ENCODE data around the gene CRTAC1.

The CRTAC1 gene

GRCh38 chr10:97974100-97974499 lies 56.3 kb downstream of the CRTAC1 start:
- DNase-seq: no peak

- no peak for DNase-seq
Observed at GRCh38 chr10:97969538-97970079, 60.8 kb downstream of the CRTAC1 start.

DNA sequence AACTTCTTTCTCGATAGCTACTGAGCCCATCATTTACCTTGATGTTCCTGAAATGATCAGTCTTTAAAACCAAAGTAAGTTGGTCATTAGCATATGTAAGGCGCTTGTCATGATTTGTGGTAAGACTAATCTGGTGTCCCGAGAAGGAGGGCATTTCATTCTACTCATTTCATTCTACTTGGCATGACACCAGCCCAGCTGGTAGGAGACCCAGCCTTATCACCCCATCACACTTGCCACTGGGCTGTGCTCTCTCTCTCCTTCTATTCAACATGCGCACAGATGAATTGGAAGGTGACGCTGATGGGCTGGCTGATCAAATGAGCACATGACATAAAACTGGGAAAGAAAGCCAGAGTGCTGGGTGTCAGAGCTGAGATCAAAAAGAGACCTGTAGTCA lies 65.7 kb downstream of the CRTAC1 start:
- no peak for DNase-seq

DNA sequence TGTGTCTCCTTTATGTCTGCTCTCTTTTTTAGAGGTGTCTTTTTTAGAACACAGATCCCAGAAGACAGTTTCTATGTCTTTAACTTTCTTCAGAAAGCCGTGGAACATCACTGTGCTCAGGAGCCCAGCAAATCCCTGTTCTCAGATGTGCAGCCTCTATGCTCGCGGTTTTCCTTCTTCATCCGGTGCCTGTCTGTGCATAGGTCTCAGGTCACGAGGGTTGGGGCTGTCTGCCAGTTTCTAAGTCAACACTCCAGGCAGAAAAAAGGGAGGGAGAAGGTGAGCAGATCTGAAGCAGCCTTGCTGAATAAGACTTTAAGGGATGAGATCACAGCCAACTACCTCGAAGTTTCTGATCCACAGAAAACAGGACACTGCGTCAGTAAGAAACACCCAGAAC lies 68.5 kb downstream of the CRTAC1 start:
- DNase-seq: peak; percentile 34

GRCh38 chr10:97960269-97961056 lies 70.0 kb downstream of the CRTAC1 start:
- no peak for DNase-seq

- DNase-seq: no peak
Observed at GRCh38 chr10:97949462-97949861, 81.0 kb downstream of the CRTAC1 start.

- DNase-seq: no peak
Observed at GRCh38 chr10:97948822-97949221, 81.6 kb downstream of the CRTAC1 start.

GRCh38 chr10:97944772-97945171 lies 85.6 kb downstream of the CRTAC1 start:
- DNase-seq: no peak

GRCh38 chr10:97943294-97943693 lies 87.1 kb downstream of the CRTAC1 start:
- no peak for DNase-seq

DNA sequence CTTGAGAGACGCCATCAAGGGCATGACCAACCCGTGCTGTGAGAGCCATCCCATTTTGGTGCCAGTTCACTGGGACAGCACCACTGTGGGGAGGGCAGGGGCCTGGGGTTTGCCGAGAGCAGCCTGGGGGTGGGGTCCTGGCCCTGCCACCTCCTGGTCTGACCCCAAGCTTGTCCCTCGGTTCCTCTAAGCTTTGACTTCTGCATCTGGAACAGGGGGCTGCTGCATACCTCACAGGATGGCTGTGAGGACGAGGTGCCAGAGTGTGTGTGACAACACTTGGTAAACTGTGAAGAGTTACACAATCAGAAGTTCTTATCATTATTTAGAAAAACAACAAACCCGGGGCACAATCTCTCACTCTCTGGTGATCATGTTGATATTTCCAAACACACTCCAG lies 89.9 kb downstream of the CRTAC1 start:
- no peak for DNase-seq

- no peak for DNase-seq
Observed at GRCh38 chr10:97939446-97939990, 90.9 kb downstream of the CRTAC1 start.

DNA sequence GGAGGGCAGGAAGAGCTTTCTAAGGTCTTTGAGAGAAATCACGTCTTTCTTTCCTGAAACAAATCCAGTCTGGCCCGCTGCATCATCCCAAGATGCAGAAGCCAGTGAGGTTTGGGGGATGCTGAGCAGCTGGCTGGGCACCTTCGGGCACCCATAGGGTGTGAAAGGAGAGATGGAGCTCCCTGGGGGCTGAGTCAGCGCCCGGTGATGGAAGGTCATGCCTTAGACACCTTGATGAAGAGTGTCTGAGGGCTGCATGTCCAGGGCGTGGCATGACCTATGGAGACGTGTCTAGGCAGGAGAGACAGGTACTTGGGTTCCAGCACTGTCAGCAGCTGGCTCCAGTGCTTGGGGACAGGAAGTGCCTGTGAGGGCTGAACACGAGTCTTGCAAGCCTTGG lies 92.5 kb downstream of the CRTAC1 start:
- no peak for DNase-seq

DNA sequence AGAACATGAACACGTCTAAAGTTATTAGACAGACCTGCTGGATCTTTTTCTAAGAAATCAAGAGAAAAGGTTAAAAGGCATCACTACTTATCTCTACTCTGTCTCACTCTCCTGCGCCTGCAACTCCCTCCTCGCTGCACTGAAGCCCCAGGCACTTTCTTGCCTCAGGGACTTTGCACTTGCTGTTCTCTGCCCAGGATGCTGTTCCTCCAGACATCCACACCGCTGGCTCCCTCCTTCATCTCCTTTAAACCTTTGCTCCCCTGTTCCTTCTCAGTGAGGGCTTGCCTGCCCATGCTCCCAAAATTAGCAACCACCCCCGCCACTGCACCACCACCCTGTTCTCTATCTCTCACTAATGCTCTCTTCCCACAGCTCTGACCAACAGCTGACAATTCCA lies 93.4 kb downstream of the CRTAC1 start:
- DNase-seq: no peak

DNA sequence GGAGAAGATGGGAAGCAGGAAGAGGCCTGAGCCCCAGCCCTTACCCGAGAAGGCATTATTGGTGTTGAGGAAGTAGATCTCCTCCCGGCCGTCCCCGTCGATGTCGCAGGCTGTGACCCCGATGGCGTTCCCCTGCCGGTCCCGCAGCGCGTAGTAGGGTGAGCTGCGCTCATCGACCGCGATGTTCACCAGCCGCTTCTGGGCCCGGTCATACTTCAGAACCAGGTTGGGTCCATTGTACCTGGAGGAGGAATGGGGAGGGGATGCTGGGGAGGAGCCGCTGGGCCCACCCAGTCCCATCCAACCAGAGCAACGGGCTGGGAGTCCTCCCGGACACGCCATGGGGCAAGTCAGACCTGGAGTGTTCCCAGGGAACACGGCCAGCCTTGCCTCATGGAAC lies 94.3 kb downstream of the CRTAC1 start:
- DNase-seq: no peak

DNA sequence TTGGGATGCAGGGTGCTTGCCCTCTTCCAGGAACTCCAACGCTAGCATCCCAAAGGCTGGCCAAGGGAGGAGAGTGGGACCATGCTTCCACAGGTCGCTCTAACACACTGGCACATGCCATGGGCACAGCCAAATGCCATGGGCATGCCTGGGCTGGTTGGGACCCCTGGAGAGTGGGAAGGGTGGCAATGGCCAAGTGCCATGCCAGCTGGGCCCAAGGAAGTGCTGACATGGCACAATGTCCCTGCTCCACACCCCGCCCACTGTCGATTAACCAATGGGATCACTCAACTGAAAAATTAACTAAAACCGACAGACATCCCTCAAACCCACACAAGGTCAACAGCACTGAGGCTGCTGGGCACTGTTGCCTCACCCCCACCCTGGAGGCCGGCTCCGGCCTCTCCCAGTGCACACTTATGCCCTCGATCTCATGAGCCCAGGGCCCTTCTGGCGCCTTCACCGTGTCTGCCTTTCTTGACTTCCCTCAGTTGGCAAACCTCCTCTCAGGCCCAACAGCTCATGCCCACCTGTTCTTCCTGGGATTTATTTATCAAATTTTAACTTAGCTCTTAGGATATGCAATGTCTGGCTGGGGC lies 97.4 kb downstream of the CRTAC1 start:
- no peak for DNase-seq

- DNase-seq: no peak
Observed at GRCh38 chr10:97931041-97931440, 99.4 kb downstream of the CRTAC1 start.

DNA sequence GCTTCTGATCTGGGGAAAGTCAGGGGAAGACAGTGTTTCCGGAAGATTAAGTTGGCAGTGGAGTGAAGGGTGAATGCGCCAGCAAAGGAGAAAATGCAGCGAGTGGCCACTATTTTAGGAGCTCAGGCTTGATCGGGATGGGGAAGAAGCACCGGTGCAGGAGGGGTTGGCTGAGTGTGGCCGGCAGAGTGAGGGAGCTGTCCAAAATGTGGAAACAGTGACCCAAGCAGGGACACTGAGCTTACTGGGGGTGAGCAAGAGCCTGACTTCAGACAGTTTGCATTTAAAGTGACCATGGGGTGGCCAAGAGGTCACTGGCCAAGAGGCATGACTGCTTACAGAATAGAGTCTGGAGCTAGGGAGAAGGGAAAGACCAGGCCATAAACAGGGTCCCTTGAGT lies 101.5 kb downstream of the CRTAC1 start:
- DNase-seq: no peak

- peak; percentile 76 for DNase-seq
Observed at GRCh38 chr10:97927622-97928021, 102.8 kb downstream of the CRTAC1 start.

- no peak for DNase-seq
Observed at GRCh38 chr10:97926055-97926454, 104.4 kb downstream of the CRTAC1 start.

DNA sequence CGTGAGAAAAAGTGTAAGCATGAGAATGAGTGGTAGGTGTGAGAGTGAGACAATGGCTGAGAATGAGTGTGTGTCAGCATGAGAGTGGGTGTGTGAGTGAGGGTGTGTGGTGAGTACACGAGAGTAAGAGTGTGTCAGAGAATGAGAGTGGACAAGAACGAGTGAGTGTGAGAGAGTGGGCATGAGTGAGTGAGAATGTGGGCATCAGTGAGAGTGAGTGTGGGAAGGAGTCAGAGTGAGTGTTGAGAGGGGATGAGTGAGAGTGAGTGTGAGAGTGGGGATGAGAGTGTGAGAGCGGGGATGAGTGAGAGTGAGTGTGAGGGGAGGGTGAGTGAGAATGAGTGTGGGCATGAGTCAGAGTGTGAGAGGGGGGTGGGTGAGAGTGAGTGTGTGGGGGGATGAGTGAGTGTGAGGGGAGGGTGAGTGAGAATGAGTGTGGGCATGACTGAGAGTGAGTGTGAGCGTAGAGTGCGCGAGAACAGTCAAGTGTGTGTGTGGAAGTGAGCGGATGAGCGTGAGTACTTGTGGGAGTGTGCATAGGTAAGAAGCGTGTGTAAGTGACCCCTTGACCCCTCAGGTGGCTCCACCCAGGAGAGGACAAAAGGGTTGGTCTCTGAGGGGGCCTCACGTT lies 105.0 kb downstream of the CRTAC1 start:
- DNase-seq: no peak

DNA sequence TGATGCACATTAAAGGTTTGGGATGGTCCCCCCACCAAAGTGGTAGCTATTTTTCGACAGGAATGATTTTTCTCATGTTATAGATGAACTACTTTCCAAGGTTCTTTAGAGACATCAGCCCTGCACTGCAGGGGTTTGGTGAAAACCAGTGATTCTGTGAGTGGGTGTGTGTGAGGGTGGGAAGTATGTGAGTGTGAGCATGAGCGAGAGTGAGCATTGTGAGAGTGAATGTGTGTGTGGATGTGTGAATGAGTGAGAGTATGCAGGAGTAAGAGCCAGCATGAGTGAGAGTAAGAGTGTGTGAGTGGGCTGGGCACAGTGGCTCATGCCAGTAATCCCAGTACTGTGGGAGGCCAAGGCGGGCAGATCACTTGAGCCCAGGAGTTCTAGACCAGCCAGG lies 105.7 kb downstream of the CRTAC1 start:
- no peak for DNase-seq

GRCh38 chr10:97923476-97923875 lies 106.9 kb downstream of the CRTAC1 start:
- no peak for DNase-seq

GRCh38 chr10:97923057-97923456 lies 107.4 kb downstream of the CRTAC1 start:
- DNase-seq: no peak
